GM18517 (cell line): Measurements from ENCODE around the gene IFT57.
"Not testable (repeated sequence)": the region's sequence is repeated elsewhere in the genome, so short reads cannot be mapped to it uniquely, and the experiment has no call there.

ENCODE experiments used
- ATAC-seq: cut with Tn5 transposase; IDR thresholded peaks from one replicate; pipeline ENCODE4 v1.9.1; 2021; ENCODE audit warnings: mild to moderate bottlenecking, moderate library complexity; ENCODE audit not compliant: unreplicated experiment

IFT57 gene

DNA sequence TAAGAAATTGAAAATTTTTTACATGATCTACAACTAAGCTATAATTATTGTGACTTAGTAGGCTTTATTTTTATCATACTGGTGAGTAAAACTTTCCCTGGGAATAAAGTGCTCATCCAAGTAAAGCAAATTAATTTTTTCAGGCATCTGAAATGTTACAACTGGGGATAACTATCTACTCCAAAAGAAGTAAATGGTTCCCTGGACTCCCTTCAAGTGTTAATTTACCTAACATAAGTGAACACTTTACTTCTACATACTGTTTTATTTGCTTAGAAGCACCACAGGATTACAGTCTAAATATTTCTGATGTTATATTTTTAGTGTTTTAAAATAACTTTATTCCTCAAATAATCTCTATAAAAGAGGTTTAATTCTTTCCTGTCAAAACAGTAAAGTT lies 57.8 kb downstream of the IFT57 start:
- no peak for ATAC-seq

DNA sequence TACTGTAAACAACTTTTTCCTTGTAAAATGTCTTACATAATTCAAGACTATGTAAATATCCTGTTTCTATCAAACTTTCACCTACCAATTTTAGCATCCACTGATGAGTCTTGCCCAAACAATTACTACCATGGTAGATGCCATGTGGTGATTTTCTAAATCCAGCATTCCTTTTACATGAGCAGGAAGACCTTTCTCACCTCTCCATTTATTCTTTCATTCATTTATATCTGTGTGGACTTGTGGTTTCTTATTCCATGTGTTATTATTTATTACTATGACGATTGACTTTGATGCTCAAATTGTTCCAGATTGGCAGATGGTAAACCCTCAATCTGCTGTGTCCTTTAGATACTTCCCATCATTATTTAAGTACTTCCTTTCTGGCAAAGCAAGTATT lies 62.4 kb downstream of the IFT57 start:
- no peak for ATAC-seq

DNA sequence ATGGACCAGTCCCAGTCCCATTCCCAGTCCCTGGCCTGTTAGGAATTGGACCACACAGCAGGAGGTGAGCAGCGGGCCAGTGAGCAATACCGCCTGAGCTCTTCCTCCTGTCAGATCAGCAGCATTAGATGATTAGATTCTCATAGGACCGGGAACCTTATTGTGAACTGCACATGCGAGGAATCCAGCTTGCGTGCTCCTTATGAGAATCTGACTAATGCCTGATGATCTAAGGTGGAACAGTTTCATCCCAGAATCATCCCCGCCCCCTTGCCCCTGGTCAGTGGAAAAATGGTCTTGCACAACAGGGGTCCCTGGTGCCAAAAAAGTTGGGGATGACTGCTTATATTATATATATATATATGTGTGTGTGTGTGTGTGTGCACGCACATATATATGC lies 63.1 kb downstream of the IFT57 start:
- no peak for ATAC-seq

DNA sequence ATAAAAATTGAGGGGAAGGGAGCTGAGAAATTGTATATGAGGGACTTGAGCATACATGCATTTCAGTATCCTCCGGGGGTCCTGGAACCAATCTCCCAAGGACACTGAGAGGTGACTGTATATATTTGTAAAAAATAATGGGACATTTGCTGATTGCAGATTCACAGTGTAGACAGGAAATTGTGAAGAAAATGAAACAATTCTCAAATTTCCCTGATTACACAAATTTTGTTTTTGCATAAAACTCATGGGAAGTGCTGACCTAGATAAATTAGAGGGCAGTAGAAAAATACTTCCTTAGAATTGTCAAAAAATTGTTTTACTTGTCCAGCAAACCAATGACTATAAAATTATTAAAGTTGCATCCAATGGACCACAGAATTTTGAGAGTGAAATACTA lies 64.0 kb downstream of the IFT57 start:
- ATAC-seq = no peak

DNA sequence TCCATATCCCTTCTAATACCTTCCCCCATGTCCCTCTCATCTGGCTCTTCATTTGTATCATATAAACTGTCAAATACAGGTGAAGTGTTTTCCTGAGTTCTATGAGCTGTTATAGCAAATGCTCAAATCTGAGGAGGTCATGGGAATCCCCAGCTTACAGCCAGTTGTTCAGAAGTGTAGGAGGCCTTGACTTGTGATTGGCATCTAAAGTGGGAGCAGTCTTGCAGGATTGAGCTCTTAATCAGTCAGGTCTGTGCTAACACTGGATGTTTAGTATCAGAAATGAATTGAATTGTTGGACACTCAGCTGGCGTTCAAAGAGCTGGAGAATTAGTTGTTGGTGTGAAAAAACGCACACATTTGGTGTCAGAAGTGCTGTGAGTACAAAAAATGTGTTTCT lies 65.0 kb downstream of the IFT57 start:
- no peak for ATAC-seq

GRCh38 chr3:108156312-108156853 lies 65.8 kb downstream of the IFT57 start:
- no peak for ATAC-seq

DNA sequence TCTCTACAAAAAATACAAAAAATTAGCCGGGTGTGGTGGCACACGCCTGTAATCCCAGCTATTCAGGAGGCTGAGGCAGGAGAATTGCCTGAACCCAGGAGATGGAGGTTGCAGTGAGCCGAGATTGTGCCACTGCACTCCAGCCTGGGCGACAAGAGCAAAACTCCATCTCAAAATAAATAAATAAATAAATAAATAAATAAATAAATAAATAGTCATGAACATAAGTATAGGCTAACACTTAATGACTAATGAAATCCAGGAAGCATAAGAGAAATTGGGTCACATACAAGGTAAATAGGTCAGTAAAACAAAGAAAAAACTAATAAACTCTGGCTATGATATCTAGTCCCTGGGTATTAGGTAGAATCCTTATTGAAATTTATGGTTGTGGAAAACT lies 66.6 kb downstream of the IFT57 start:
- not testable (repeated sequence) for ATAC-seq

DNA sequence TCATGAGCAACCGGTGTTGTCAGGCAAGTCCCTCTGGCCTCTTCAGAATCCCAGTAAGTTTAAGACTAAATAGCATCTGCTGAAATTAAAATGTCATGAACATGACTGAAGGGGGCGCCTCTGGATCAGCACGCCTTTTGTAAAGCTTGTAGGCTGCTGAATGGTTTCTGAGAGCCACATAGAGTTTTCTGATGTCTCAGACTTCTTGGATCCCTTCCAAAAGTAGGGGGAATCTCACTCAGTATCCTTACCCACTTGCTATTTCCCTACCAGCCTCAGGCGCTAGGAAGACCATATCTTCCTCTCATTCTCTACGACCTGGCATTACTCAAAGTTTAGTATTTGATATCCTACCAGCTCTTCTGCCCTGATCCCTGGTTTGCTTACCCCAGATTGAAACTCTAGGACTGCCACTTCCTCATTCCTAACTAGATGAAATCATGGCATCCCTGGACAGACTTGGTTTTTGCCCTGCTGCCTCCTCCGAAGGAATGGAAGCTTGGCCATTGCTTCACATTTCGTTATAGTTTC lies 68.7 kb downstream of the IFT57 start:
- no peak for ATAC-seq

- ATAC-seq = no peak
These were observed 70.0 kb downstream of the IFT57 start for GRCh38 chr3:108152274-108152673.

DNA sequence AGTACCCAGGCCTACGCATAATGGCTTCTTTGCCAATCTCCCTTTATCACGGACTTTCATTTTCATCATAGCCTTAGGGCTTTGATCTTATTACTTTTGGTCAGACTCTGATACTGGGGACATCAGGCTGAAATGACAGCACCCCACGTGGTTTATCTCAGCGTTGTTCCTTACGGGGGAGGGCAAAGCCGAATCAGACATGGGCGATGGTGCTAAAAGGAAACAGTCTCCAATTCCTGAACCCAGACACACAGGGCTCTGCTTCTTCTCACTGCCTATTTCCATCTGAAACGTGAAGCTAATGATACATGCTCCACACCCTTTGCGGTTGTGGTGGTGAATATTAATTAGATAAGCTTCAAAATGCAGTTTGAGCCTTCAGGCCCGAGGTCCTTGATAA lies 72.0 kb downstream of the IFT57 start:
- ATAC-seq = no peak

DNA sequence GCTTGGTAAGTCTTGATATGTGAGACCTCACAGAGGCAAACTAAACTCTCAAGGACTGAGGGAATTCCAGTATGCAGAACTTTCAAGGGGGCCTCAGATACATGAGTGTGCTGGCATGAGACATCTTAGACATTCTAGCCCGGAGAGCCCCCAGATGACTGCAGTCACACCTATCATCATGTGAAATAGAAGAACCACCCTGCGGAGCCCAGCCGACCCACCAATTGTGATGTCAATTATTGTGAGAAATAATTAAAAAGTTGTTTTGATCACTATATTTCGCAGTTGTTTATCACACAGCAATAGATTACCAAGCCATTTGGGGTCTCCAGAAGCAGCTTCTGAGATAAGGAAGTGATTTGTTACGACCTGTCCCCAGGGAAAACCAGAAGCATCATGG lies 76.1 kb downstream of the IFT57 start:
- no peak for ATAC-seq

GRCh38 chr3:108145578-108145977 lies 76.6 kb downstream of the IFT57 start:
- no peak for ATAC-seq

GRCh38 chr3:108137460-108137814 lies 84.8 kb downstream of the IFT57 start:
- ATAC-seq = no peak

- ATAC-seq = no peak
These were observed 85.4 kb downstream of the IFT57 start for GRCh38 chr3:108136561-108137459.

DNA sequence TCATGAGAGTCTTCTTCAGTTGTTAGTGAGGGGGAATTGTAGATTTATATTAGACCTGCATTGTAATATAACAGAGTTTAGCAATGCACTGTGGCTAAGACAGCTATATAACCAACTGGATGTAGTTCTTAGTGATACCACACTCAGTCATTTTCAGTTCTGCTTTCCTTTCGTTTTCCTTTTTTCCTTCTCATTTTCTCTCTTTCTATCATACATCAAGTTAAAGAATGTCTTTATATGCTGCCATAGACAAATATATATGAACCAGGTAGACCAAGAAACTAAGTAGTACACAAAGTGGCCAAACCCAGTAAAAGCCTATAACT lies 87.7 kb downstream of the IFT57 start:
- peak; percentile 43 for ATAC-seq

DNA sequence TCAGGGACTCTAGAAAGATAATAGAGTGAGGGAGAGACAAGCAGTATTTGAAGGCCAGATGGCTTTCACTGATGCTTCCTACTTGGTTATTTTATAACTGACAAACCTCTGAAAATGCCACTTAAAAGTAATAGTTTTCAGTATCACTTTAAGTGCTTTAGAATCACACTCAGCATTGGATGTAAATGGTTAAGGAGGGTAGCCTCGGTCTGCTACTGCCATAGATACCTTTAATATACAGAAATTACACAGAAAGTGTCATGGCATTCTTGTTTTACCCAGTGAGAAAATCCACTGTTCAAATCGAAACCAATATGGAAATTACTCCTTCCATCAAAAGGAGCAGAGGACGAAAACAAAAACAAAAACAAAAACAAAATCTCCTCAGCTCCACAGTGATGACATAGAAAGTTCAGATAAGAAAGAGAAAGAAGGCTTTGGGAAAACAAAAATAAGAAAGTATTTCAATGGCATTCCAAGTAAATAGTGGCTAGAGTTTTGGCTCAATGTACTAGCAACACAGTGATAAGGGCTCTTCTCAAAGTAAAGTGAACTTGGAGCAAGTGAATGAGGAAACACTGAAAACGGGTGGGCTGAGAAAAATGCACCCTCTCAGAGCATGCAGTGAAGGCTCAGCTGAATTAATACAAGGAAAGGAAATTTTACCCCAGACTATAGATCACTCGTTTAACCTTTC lies 88.2 kb downstream of the IFT57 start:
- ATAC-seq = peak; percentile 46

DNA sequence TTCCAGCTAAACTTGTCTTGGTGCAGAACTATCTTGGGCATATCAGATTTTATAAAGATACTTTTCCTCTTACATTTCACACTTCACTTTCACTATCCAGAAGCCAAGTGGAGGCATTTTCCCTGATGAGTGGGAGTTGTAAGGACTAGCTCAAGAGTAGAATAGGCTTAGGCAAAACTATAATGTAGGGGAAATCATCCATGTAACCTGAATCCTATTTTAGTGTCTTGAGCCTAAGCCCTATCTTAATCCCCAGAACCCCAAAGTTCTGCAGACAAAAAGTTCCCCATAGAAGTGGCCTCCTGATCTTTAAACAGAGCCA lies 89.2 kb downstream of the IFT57 start:
- ATAC-seq = no peak

DNA sequence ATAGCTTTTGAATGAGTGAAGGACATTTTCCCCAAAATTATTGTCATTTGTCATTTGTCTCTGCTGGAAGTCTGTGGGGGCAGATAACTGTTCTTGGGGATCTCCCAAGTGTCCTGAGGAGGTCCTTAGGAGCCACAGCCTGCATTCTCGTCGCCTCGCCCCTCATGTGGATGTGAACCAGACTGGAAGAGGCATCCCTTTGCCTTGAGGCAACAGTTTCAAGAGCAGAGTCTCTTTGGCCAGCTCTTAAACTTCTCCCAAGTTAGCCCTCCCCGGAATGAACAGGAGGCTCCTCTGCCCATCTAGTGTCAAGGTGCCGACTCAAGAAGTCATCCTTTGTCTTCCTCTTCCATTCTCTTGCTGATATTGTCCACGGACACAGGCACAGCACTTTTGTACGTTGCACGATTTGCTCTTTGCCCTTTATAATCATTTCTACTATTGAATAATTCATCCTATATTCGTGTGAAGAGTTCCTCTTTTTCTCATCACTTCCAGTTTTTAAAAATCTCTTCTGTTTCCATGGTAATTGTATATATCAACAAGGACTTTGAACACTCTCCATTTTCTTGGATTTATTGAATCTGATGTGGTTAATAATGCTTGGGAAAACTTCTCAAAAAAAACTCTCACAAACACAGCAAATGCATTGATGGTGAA lies 90.6 kb downstream of the IFT57 start:
- no peak for ATAC-seq

DNA sequence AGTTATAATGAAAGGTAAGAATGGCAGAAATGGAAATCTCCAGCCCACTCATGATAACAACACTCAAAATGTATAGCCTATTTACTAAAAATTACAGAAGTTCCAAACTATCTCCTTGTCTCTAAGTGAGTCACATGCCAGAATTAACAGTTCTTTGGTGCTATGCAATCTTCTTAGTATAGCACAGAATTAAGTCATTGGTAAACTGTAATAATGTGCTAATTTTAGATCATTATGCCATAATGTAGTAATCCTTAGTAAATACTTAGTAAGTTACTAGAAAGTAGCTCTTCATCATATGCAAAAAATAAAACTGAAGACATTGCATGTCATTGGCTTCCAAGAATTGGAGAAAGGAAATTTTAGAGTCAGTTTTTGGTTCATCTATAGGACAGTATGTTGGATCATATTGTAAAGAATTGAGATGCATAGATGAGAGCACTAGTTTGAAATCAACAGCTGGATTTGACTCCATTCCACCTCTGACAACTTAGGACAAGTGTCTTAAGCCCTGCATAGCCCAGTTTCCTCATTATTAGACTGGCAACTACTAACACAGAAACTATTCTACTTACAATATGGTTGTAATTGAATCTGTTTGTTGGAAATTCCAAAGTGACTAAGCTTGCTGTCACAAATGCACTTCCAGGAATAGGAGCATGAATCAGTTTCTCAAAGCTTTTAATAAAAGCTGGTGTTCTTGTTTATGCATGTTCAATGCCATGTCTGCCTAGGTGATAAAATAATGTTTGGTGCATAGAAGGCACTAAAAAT lies 91.3 kb downstream of the IFT57 start:
- ATAC-seq = no peak

DNA sequence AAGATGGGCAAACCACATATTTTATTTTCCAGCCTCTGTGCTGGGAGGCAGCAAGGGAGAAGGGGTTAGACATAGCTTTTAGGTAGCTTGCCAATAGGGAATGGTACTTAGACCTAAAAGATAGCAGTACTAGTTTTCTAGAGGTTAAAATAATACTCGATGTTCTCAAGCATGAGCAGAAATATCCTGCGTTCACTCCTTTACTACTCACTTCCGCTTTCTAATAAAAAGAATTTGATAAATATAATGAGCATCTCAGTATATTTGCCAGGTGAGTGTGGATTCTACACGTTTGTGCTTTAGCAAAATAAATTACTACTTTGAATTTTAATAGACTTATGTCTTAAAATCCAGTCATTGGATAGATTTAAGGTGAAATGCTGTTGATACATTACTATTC lies 92.0 kb downstream of the IFT57 start:
- no peak for ATAC-seq
